H1 (cell line): Measurements from ENCODE around the gene DNAH1. TPM values are rescaled to one million over a fixed set of nuclear protein-coding genes. Genes with fewer than 3 reads are reported as not detected.

Experiments used
- CTCF ChIA-PET: fragments of 300-600 bp; sonication (Branson Sonifier 250); formaldehyde crosslinking; loops from one replicate; lab custom pipeline; 2021; ENCODE audit not compliant: partially characterized antibody; lab: Charles Lee
- POLR2A ChIA-PET: fragments of 300-600 bp; sonication (Branson Sonifier 250); formaldehyde crosslinking; loops from one replicate; lab custom pipeline; 2021; ENCODE audit warnings: inconsistent platforms; ENCODE audit not compliant: partially characterized antibody; lab: Charles Lee
- DNase-seq, 2 experiments: peaks; one replicate each; pipeline versions ENCODE4 v3.0.0 to v3.0.0-alpha.2; 2010 to 2022; ENCODE audit warnings: low spot score in 2 of 2, low read depth in 1 of 2, mixed read lengths in 1 of 2
- FAIRE-seq: peaks from 2 replicates; lab custom pipeline; 2011; peaks lifted over from hg19 to GRCh38; lab: Jason Lieb, UNC
- H2AFZ ChIP-seq: 2 replicates; pipeline ENCODE4 v1.8.1; 2012; ENCODE audit warnings: low read length, inconsistent platforms
- H2AK5ac ChIP-seq: 2 replicates; pipeline ENCODE4 v1.6.1; 2013; ENCODE audit warnings: low read depth, low read length
- H2BK120ac ChIP-seq: replicated peaks from 2 replicates; pipeline ENCODE3; 2013; ENCODE audit warnings: low read depth, low read length, inconsistent platforms
- H2BK12ac ChIP-seq: 2 replicates; pipeline ENCODE4 v1.6.1; 2013; ENCODE audit warnings: low read depth, low read length
- H2BK15ac ChIP-seq: 2 replicates; pipeline ENCODE4 v1.6.1; 2013; ENCODE audit warnings: low read length
- H2BK20ac ChIP-seq: 2 replicates; pipeline ENCODE4 v1.6.1; 2013; ENCODE audit warnings: low read length
- H2BK5ac ChIP-seq: 2 replicates; pipeline ENCODE4 v1.6.1; 2013; ENCODE audit warnings: low read depth, low read length
- H3K14ac ChIP-seq: 2 replicates; pipeline ENCODE4 v1.6.1; 2013; ENCODE audit warnings: inconsistent platforms; ENCODE audit not compliant: insufficient read length
- H3K18ac ChIP-seq: 2 replicates; pipeline ENCODE4 v1.6.1; 2013; ENCODE audit warnings: low read length; ENCODE audit errors: extremely low read depth
- H3K23ac ChIP-seq: 2 replicates; pipeline ENCODE4 v1.6.1; 2013; ENCODE audit warnings: inconsistent platforms; ENCODE audit not compliant: insufficient read length
- H3K23me2 ChIP-seq: 2 replicates; pipeline ENCODE4 v1.6.1; 2013; ENCODE audit warnings: low read depth, low read length
- H3K27ac ChIP-seq: 2 replicates; pipeline ENCODE4 v1.6.1; 2011; ENCODE audit warnings: low read depth, low read length, inconsistent platforms
- H3K27me3 ChIP-seq, 4 experiments: replicated peaks in 1 of 4; 1 replicate in 1 of 4; 2 replicates in 3 of 4; pipeline versions ENCODE4 v1.6.1 to v1.8.1; 2011 to 2013; ENCODE audit warnings: low read length in 3 of 4, mild to moderate bottlenecking in 3 of 4, inconsistent platforms in 2 of 4, mixed read lengths in 2 of 4, moderate library complexity in 1 of 4; ENCODE audit not compliant: control insufficient read depth in 3 of 4, insufficient read depth in 3 of 4; ENCODE audit errors: extremely low read depth in 1 of 4
- H3K36me3 ChIP-seq, 4 experiments: 2 replicates each; pipeline versions ENCODE4 v1.6.1 to v1.8.1; 2011 to 2013; ENCODE audit warnings: mild to moderate bottlenecking in 4 of 4, low read length in 3 of 4, moderate library complexity in 2 of 4, control low read depth in 1 of 4, inconsistent platforms in 1 of 4; ENCODE audit not compliant: insufficient read depth in 4 of 4, control insufficient read depth in 2 of 4
- H3K4ac ChIP-seq: replicated peaks from 2 replicates; pipeline ENCODE3; 2013; ENCODE audit warnings: low read length, low read depth, mixed read lengths, inconsistent platforms; ENCODE audit not compliant: insufficient read length
- H3K4me1 ChIP-seq, 4 experiments: replicated peaks in 1 of 4; 1 replicate in 1 of 4; 2 replicates in 3 of 4; pipeline versions ENCODE4 v1.6.1 to v1.8.1; 2011 to 2013; ENCODE audit warnings: low read length in 3 of 4, inconsistent platforms in 2 of 4, mixed read lengths in 1 of 4; ENCODE audit not compliant: insufficient read depth in 4 of 4, control insufficient read depth in 3 of 4
- H3K4me2 ChIP-seq, 2 experiments: 2 replicates each; pipeline versions ENCODE4 v1.6.1 to v1.8.1; 2011 to 2013; ENCODE audit warnings: low read depth in 2 of 2, low read length in 2 of 2, control low read depth in 1 of 2, inconsistent platforms in 1 of 2, mild to moderate bottlenecking in 1 of 2; ENCODE audit not compliant: insufficient read depth in 1 of 2
- H3K4me3 ChIP-seq, 4 experiments: fragments of 200-600, 300-600 bp in 1 of 4; sonication (generic), shearing (Covaris generic), sonication (Bioruptor Twin) in 1 of 4; 2 replicates each; pipeline versions ENCODE4 v1.5.1 to v1.8.1; 2011 to 2016; ENCODE audit warnings: low read length in 4 of 4, low read depth in 3 of 4, control low read depth in 2 of 4, inconsistent platforms in 2 of 4, mild to moderate bottlenecking in 2 of 4, mixed read lengths in 1 of 4, moderate library complexity in 1 of 4; ENCODE audit not compliant: insufficient read depth in 2 of 4; ENCODE audit errors: extremely low read depth in 1 of 4
- H3K56ac ChIP-seq: replicated peaks from 2 replicates; pipeline ENCODE3; 2013; ENCODE audit warnings: low read depth, mild to moderate bottlenecking, mixed read lengths, low read length, inconsistent platforms; ENCODE audit not compliant: insufficient read length
- H3K79me1 ChIP-seq: 2 replicates; pipeline ENCODE4 v1.6.1; 2013; ENCODE audit warnings: low read depth, low read length, control low read depth
- H3K79me2 ChIP-seq, 2 experiments: 2 replicates each; pipeline versions ENCODE4 v1.6.1 to v1.8.1; 2012 to 2013; ENCODE audit warnings: low read length in 2 of 2, mild to moderate bottlenecking in 2 of 2, inconsistent platforms in 1 of 2; ENCODE audit not compliant: insufficient read depth in 2 of 2, control insufficient read depth in 1 of 2
- H3K9ac ChIP-seq, 4 experiments: replicated peaks in 1 of 4; 1 replicate in 1 of 4; 2 replicates in 3 of 4; pipeline versions ENCODE4 v1.6.1 to v1.8.1; 2011 to 2013; ENCODE audit warnings: low read depth in 3 of 4, low read length in 3 of 4, control low read depth in 2 of 4, mild to moderate bottlenecking in 2 of 4, moderate library complexity in 2 of 4, inconsistent platforms in 1 of 4; ENCODE audit errors: extremely low read depth in 1 of 4
- H3K9me3 ChIP-seq, 2 experiments: 2 replicates each; pipeline versions ENCODE4 v1.6.1 to v1.8.1; 2012 to 2013; ENCODE audit warnings: mild to moderate bottlenecking in 2 of 2, moderate library complexity in 2 of 2, control low read depth in 1 of 2, inconsistent platforms in 1 of 2, low read depth in 1 of 2, low read length in 1 of 2, mixed read lengths in 1 of 2; ENCODE audit not compliant: insufficient read depth in 2 of 2
- H4K20me1 ChIP-seq, 2 experiments: replicated peaks in 1 of 2; 2 replicates each; pipeline versions ENCODE3 to v1.8.1; 2011 to 2013; ENCODE audit warnings: inconsistent platforms in 2 of 2, low read length in 2 of 2, mild to moderate bottlenecking in 1 of 2; ENCODE audit not compliant: insufficient read depth in 2 of 2, control insufficient read depth in 1 of 2
- H4K5ac ChIP-seq: 2 replicates; pipeline ENCODE4 v1.6.1; 2013; ENCODE audit warnings: low read length, low read depth, mixed read lengths, inconsistent platforms; ENCODE audit not compliant: insufficient read length
- H4K8ac ChIP-seq: 2 replicates; pipeline ENCODE4 v1.8.0; 2013; ENCODE audit warnings: mild to moderate bottlenecking, moderate library complexity, low read length, inconsistent platforms; ENCODE audit not compliant: insufficient read depth; ENCODE audit errors: extremely low read depth
- H4K91ac ChIP-seq: replicated peaks from 2 replicates; pipeline ENCODE3; 2013; ENCODE audit warnings: low read length, mixed read lengths, inconsistent platforms; ENCODE audit not compliant: insufficient read length
- FOSL1 ChIP-seq: IDR thresholded peaks from 2 replicates; pipeline ENCODE4 v1.6.1; 2011; ENCODE audit warnings: mild to moderate bottlenecking, low read depth, low read length, moderate library complexity; ENCODE audit not compliant: insufficient read depth
- GABPA ChIP-seq: IDR thresholded peaks from 2 replicates; pipeline ENCODE4 v1.6.1; 2011; ENCODE audit warnings: mild to moderate bottlenecking, low read length, moderate library complexity, borderline replicate concordance; ENCODE audit not compliant: insufficient read depth
- POLR2AphosphoS5 ChIP-seq: IDR thresholded peaks from 2 replicates; pipeline ENCODE4 v1.6.1; 2011; ENCODE audit warnings: low read depth, low read length
- RBBP5 ChIP-seq: IDR thresholded peaks from 2 replicates; pipeline ENCODE4 v1.7.1; 2012; ENCODE audit warnings: low read depth, mild to moderate bottlenecking, inconsistent platforms, low read length, moderate library complexity, borderline replicate concordance
- TAF1 ChIP-seq: IDR thresholded peaks from 2 replicates; pipeline ENCODE4 v1.6.1; 2011; ENCODE audit warnings: mild to moderate bottlenecking, low read depth, low read length
- USF2 ChIP-seq: IDR thresholded peaks from 2 replicates; pipeline ENCODE4 v1.6.1; 2011; ENCODE audit warnings: low read length, improper control_type of control experiment
- WGBS, 2 experiments: shearing (Covaris generic) in 1 of 2; methylation state at CpG; one replicate each; pipeline versions ENCODE4 v1.1.6 to v1.1.7; 2013 to 2015; ENCODE audit warnings: low lambda C conversion rate in 2 of 2, mixed read lengths in 2 of 2, inconsistent platforms in 1 of 2, low coverage in 1 of 2, missing lambda C conversion rate in 1 of 2; ENCODE audit not compliant: insufficient replicate concordance in 2 of 2, insufficient coverage in 1 of 2, insufficient read length in 1 of 2; ENCODE audit errors: extremely low coverage in 1 of 2, missing lambda C conversion rate in 1 of 2; 5-methylcytosine and 5-hydroxymethylcytosine counted together
- polyA plus RNA-seq, 7 experiments: library from polyadenylated mRNA; depleted of rRNA in 3 of 7; stranded (reverse) in 5 of 7; unstranded in 2 of 7; fragments of >200 nt in 5 of 7; fragments of 200-250 nt in 2 of 7; gene quantifications; 1 replicate in 5 of 7; 2 replicates in 1 of 7; 4 replicates in 1 of 7; pipeline versions ENCODE4 v1.2.1 to v1.2.3, GENCODE V29; 2011 to 2013; ENCODE audit warnings: missing spikeins in 2 of 7, mixed read lengths in 2 of 7
- total RNA-seq: library from RNA; stranded (reverse); fragmentation: NEBNext Ultra II Directional; extraction: Animal tissue kit (Norgen Biotek cat#: 25700); gene quantifications from 2 replicates; pipeline ENCODE4 v1.2.1, GENCODE V29; 2021

The DNAH1 gene
- total and polyA plus RNA-seq, 2 of the 8 experiments (the other 6 are each of a cell fraction or from before 2014, with no cell fraction given) = 1.0 to 1.5 TPM

DNA sequence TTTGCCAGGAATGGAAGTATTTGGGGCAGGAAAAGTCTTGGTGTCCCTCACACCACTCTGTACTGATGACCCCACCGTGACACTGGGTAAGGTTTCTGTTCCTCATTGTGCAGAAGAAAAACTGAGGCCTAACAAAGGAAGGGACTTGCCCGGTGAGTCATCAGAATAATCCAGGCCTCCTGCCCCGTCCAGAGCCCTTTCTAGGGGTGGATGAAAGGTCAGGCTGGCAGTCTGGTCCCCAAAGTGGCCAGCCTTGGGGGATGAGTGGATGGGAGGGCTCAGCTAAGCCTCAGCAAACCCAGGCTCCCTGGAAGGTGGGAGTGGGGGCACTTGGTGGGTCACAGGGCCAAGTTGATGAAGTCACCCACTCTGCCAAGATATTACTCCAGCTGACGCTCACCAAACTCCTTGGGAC, 2.3 kb upstream of the DNAH1 start:
- Histone ChIP-seq H3K23ac (no peak overlapping the region), H4K20me1 (no peaks in the 10 kb centered on the region), H3K9ac (no peak overlapping the region), H3K4me1 (peaks cover 0 to 3% (median 3%) of the 10 kb centered on the region in 4 experiments; a peak in 5 of 7 replicates), H4K91ac (peak overlapping the region; percentile 56), H3K4me3 (no peak overlapping the region), H2BK120ac (no peak overlapping the region), H2BK5ac (no peak overlapping the region), H3K27ac (no peak overlapping the region), H2AK5ac (no peak overlapping the region), H2BK20ac (no peak overlapping the region), H3K18ac (no peak overlapping the region), H3K23me2 (peaks cover 4% of the 10 kb centered on the region; the same call in 1 of the 2 replicates), H3K27me3 (peaks cover 0 to 10% (median 6%) of the 10 kb centered on the region in 4 experiments; a peak in 3 of 7 replicates), H3K79me2 (no peaks in the 10 kb centered on the region), H3K56ac (no peak overlapping the region), H3K4ac (no peak overlapping the region), H3K14ac (no peak overlapping the region), H3K4me2 (no peak overlapping the region), H2AFZ (no peak overlapping the region), H3K9me3 (no peaks in the 10 kb centered on the region), H2BK12ac (0 out of 2 replicates have a peak overlapping the region, but pooled peaks have one; percentile 17), H2BK15ac (no peak overlapping the region; the same call in 1 of the 2 replicates), H3K79me1 (no peaks in the 10 kb centered on the region), H3K36me3 (no peaks in the 10 kb centered on the region), H4K5ac (no peak overlapping the region), H4K8ac (no peak overlapping the region)
- DNase-seq (no peak), FAIRE-seq (no peak)
- no peak for TF ChIP-seq USF2
- no peak for TF ChIP-seq POLR2AphosphoS5
- TF ChIP-seq GABPA = no peak
- TF ChIP-seq RBBP5 = no peak
- no peak for TF ChIP-seq FOSL1
- TF ChIP-seq TAF1 = no peak
- WGBS, 2 experiments = 86% methylated on average over 3 of the region's 4 CpGs; no CpG with 5 or more reads in 1 of the 2 experiments
- POLR2A ChIA-PET = interaction anchor here (0.5 to 0.8 kb wide), 2 partner anchors 28 to 74 kb away, joined by 3 read pairs; no protein-coding TSS in a partner anchor
- CTCF ChIA-PET = interaction anchor here (1.6 to 1.9 kb wide), 2 partner anchors 22 to 71 kb away, joined by 4 to 8 read pairs; no protein-coding TSS in a partner anchor
